CD4-positive, alpha-beta T cell (primary cell): ENCODE measurements around the gene DLGAP4. TPM values are rescaled to one million over a fixed set of nuclear protein-coding genes. Genes with fewer than 3 reads are reported as not detected.

Experiments used
- ATAC-seq: fragments of 200-7000 bp; cut with Tn5 transposase; one replicate; pipeline ENCODE4 v1.10.0; 2022; ENCODE audit warnings: mild to moderate bottlenecking; ENCODE audit not compliant: poor library complexity
- CTCF ChIA-PET: fragments of 350-600 bp; sonication (Branson Sonifier 250); formaldehyde crosslinking; loops from one replicate; lab custom pipeline; 2021; ENCODE audit warnings: antibody characterized with exemption, inconsistent platforms; lab: Charles Lee
- POLR2A ChIA-PET: fragments of 350-600 bp; sonication (Branson Sonifier 250); formaldehyde crosslinking; loops from one replicate; lab custom pipeline; 2021; ENCODE audit warnings: antibody characterized with exemption, inconsistent platforms; lab: Charles Lee
- DNase-seq, 14 experiments: peaks; one replicate each; pipeline ENCODE4 v3.0.0-alpha.2; 2013 to 2020; ENCODE audit warnings: mixed read lengths in 2 of 14
- H3K27ac ChIP-seq, 2 donors: one replicate each; pipeline versions ENCODE4 v1.5.1 to v1.7.0; 2013; ENCODE audit warnings: low read length in 2 of 2, low read depth in 1 of 2, mild to moderate bottlenecking in 1 of 2
- H3K27me3 ChIP-seq, 2 experiments: 1 replicate in 1 of 2; 2 replicates in 1 of 2; pipeline versions ENCODE4 v1.6.1 to v1.7.0; 2013; ENCODE audit warnings: low read length in 2 of 2, control low read depth in 1 of 2, mild to moderate bottlenecking in 1 of 2, moderate library complexity in 1 of 2; ENCODE audit not compliant: insufficient read depth in 2 of 2, control insufficient read depth in 1 of 2
- H3K36me3 ChIP-seq: one replicate; pipeline ENCODE4 v1.6.1; 2013; ENCODE audit warnings: low read length, control low read depth; ENCODE audit not compliant: insufficient read depth
- H3K4me1 ChIP-seq: one replicate; pipeline ENCODE4 v1.6.1; 2013; ENCODE audit warnings: low read length, control low read depth; ENCODE audit not compliant: insufficient read depth
- H3K4me3 ChIP-seq: one replicate; pipeline ENCODE4 v1.5.1; 2013; ENCODE audit warnings: mild to moderate bottlenecking, low read length, moderate library complexity
- H3K9me3 ChIP-seq, 2 experiments: 1 replicate in 1 of 2; 2 replicates in 1 of 2; pipeline versions ENCODE4 v1.6.1 to v1.7.0; 2013; ENCODE audit warnings: low read length in 2 of 2, mild to moderate bottlenecking in 2 of 2, control low read depth in 1 of 2, moderate library complexity in 1 of 2; ENCODE audit not compliant: control insufficient read depth in 1 of 2, insufficient read depth in 1 of 2
- H3K27ac Mint-ChIP-seq: one replicate; pipeline ENCODE4 v1.8.0; 2020; ENCODE audit warnings: mixed read lengths
- H3K27me3 Mint-ChIP-seq: one replicate; pipeline ENCODE4 v1.8.0; 2021; ENCODE audit warnings: mixed read lengths
- H3K36me3 Mint-ChIP-seq: one replicate; pipeline ENCODE4 v1.8.0; 2021; ENCODE audit warnings: low read depth, mixed read lengths
- H3K4me1 Mint-ChIP-seq: one replicate; pipeline ENCODE4 v1.8.0; 2021; ENCODE audit warnings: low read depth, mixed read lengths
- H3K4me3 Mint-ChIP-seq: one replicate; pipeline ENCODE4 v1.8.0; 2020; ENCODE audit warnings: mild to moderate bottlenecking, mixed read lengths
- H3K9me3 Mint-ChIP-seq: one replicate; pipeline ENCODE4 v1.8.0; 2020; ENCODE audit warnings: mixed read lengths
- CTCF ChIP-seq: fragments of 200-600 bp; IDR thresholded peaks from one replicate; pipeline ENCODE4 v1.8.0; 2022; ENCODE audit warnings: antibody characterized with exemption, mild to moderate bottlenecking
- intact Hi-C, 2 experiments: fragments of 100-400 bp; cut with DNase I in 1 of 2; cut with micrococcal nuclease in 1 of 2; formaldehyde crosslinking; loops; one replicate each; pipeline versions ENCODE4 v1.15.1 to v1.9.0; 2023 to 2025; cut with DNase I, micrococcal nuclease
- total RNA-seq, 174 experiments: library from RNA in 2 of 174; stranded (reverse) in 2 of 174; gene quantifications; one replicate each; pipeline ENCODE4 v1.2.3 and lab custom pipeline; 2021 to 2026

DLGAP4 gene
- total RNA-seq, 2 experiments from 2014 or later, result 16.0 to 16.1 TPM

- CTCF ChIA-PET, result no interaction called here
- Histone ChIP-seq H3K36me3 (no peaks in the 10 kb centered on the region), H3K4me3 (no peak overlapping the region), H3K27ac (no peak overlapping the region), H3K27me3 (peaks cover 24 to 48% of the 10 kb centered on the region in 2 experiments), H3K4me1 (peaks cover 5% of the 10 kb centered on the region), H3K9me3 (peaks cover 0 to 14% of the 10 kb centered on the region in 2 experiments)
- TF ChIP-seq CTCF, result no peak
- DNase-seq (no peak), ATAC-seq (no peak)
- Mint-ChIP-seq H3K27me3 (peaks cover 58% of the 10 kb centered on the region), H3K9me3 (no peaks in the 10 kb centered on the region), H3K4me3 (no peak overlapping the region), H3K4me1 (peaks cover 5% of the 10 kb centered on the region), H3K36me3 (no peaks in the 10 kb centered on the region), H3K27ac (no peak overlapping the region)
- intact Hi-C loops, result loop anchor here in 1 of 2 experiments (10.0 kb wide), 1 partner anchor 217 kb away; no protein-coding TSS in a partner anchor
- POLR2A ChIA-PET, result no interaction called here
Observed at GRCh38 chr20:36311854-36312723, 6.0 kb downstream of the DLGAP4 start.

DNA sequence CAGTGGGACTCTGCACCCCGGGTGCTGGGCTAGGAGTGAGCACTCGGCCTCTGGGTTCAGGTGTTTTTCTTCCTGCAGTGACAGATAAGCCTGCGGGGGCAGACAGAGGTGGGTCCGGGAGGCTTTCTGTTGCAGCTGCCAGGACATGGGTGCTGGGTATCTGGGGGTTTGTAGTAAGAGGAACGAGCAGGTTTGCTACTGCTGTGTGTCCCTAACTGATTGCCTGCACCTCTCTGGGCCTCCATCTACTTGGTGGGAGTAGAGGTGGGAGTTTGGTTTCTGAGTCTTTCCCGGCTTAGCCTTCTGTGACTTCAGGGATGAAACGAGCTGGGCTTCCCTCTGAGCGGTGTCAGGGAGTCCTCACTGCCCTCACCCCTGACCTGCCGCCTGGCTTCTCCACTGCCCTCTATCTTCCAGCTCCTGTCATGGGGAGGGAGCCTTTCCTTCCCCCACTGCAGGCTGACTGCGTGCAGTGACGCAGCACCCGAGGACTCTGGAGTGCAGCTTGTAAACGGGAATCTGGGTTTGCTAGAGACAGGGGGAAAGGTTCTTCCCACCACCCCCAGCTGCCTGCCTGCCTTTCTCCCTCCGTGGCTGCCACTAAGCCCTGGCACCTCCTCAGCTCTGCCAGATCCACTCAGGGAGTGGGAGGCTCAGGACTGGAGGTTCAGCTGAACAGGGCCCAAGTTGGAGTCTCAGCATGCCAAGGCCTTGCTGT lies 6.7 kb downstream of the DLGAP4 start:
- Histone ChIP-seq H3K9me3 (peaks cover 0 to 6% of the 10 kb centered on the region in 2 experiments), H3K4me3 (no peak overlapping the region), H3K36me3 (no peaks in the 10 kb centered on the region), H3K4me1 (no peaks in the 10 kb centered on the region), H3K27me3 (peaks cover 18 to 40% of the 10 kb centered on the region in 2 experiments), H3K27ac (no peak overlapping the region)
- POLR2A ChIA-PET, result no interaction called here
- intact Hi-C loops, result loop anchor here in 1 of 2 experiments (10.0 kb wide), 1 partner anchor 218 kb away; no protein-coding TSS in a partner anchor
- no peak overlapping the region for H3K4me3 Mint-ChIP-seq
- no peaks in the 10 kb centered on the region for H3K36me3 Mint-ChIP-seq
- H3K27ac Mint-ChIP-seq, result no peak overlapping the region
- H3K4me1 Mint-ChIP-seq, result peaks cover 5% of the 10 kb centered on the region
- DNase-seq (no peak), ATAC-seq (no peak)
- CTCF ChIA-PET, result no interaction called here
- peaks cover 50% of the 10 kb centered on the region for H3K27me3 Mint-ChIP-seq
- no peaks in the 10 kb centered on the region for H3K9me3 Mint-ChIP-seq
- TF ChIP-seq CTCF, result no peak

GRCh38 chr20:36313476-36313875 lies 7.3 kb downstream of the DLGAP4 start:
- no peak for TF ChIP-seq CTCF
- peaks cover 12 to 34% of the 10 kb centered on the region in 2 experiments for H3K27me3 ChIP-seq
- no peaks in the 10 kb centered on the region for H3K36me3 ChIP-seq
- no peaks in the 10 kb centered on the region for H3K36me3 Mint-ChIP-seq
- H3K27ac ChIP-seq, result no peak overlapping the region
- intact Hi-C loops, result loop anchor here in 1 of 2 experiments (10.0 kb wide), 1 partner anchor 219 kb away; no protein-coding TSS in a partner anchor
- peaks cover 0 to 4% of the 10 kb centered on the region in 2 experiments for H3K9me3 ChIP-seq
- peak in 1 of 14 experiments; percentile 2 for DNase-seq
- ChIA-PET CTCF (no interaction called here), POLR2A (no interaction called here)
- no peaks in the 10 kb centered on the region for H3K4me1 ChIP-seq
- peaks cover 5% of the 10 kb centered on the region for H3K4me1 Mint-ChIP-seq
- peaks cover 45% of the 10 kb centered on the region for H3K27me3 Mint-ChIP-seq
- H3K27ac Mint-ChIP-seq, result no peak overlapping the region
- ATAC-seq, result no peak
- H3K4me3 Mint-ChIP-seq, result no peak overlapping the region
- H3K9me3 Mint-ChIP-seq, result no peaks in the 10 kb centered on the region
- no peak overlapping the region for H3K4me3 ChIP-seq
